GF-D8 (cell line): Measurements from ENCODE around the gene PSG4.
"Not testable (repeated sequence)": the region's sequence is repeated elsewhere in the genome, so short reads cannot be mapped to it uniquely, and the experiment has no call there.

Experiments used
- DNase-seq: peaks from one replicate; lab custom pipeline; 2025; lab: John Stamatoyannopoulos, UW

PSG4 gene

GRCh38 chr19:43205471-43206105 is at the start of gene PSG4:
Gene PSG4, minus strand, starts transcription at chr19:43205638. Its CDS starts 102 bp downstream, at chr19:43205536.
- not testable (repeated sequence) for DNase-seq

- not testable (repeated sequence) for DNase-seq
Measured at GRCh38 chr19:43251428-43251827, 46.0 kb upstream of the PSG4 start.

- not testable (repeated sequence) for DNase-seq
Measured at GRCh38 chr19:43250296-43250695, 44.9 kb upstream of the PSG4 start.

- DNase-seq: not testable (repeated sequence)
Measured at GRCh38 chr19:43248635-43249002, 43.2 kb upstream of the PSG4 start.

GRCh38 chr19:43247243-43247880 is 41.9 kb upstream of the PSG4 start:
- not testable (repeated sequence) for DNase-seq

GRCh38 chr19:43245848-43246247 is 40.4 kb upstream of the PSG4 start:
- DNase-seq: not testable (repeated sequence)

GRCh38 chr19:43242211-43242610 is 36.8 kb upstream of the PSG4 start:
- DNase-seq: not testable (repeated sequence)

- not testable (repeated sequence) for DNase-seq
Measured at GRCh38 chr19:43238213-43238612, 32.8 kb upstream of the PSG4 start.

GRCh38 chr19:43235686-43236085 is 30.2 kb upstream of the PSG4 start:
- DNase-seq: not testable (repeated sequence)

- no peak for DNase-seq
Measured at GRCh38 chr19:43229315-43229714, 23.9 kb upstream of the PSG4 start.

- not testable (repeated sequence) for DNase-seq
Measured at GRCh38 chr19:43228730-43229129, 23.3 kb upstream of the PSG4 start.

GRCh38 chr19:43226986-43227385 is 21.5 kb upstream of the PSG4 start:
- not testable (repeated sequence) for DNase-seq

- DNase-seq: no peak
Measured at GRCh38 chr19:43224855-43225253, 19.4 kb upstream of the PSG4 start.

GRCh38 chr19:43224201-43224854 is 18.9 kb upstream of the PSG4 start:
- DNase-seq: not testable (repeated sequence)

GRCh38 chr19:43221891-43222290 is 16.5 kb upstream of the PSG4 start:
- DNase-seq: not testable (repeated sequence)

GRCh38 chr19:43219136-43219535 is 13.7 kb upstream of the PSG4 start:
- not testable (repeated sequence) for DNase-seq

- DNase-seq: not testable (repeated sequence)
Measured at GRCh38 chr19:43215881-43216280, 10.4 kb upstream of the PSG4 start.

- no peak for DNase-seq
Measured at GRCh38 chr19:43207991-43208390, 2.6 kb upstream of the PSG4 start.

- not testable (repeated sequence) for DNase-seq
Measured at GRCh38 chr19:43207174-43207573, 1.7 kb upstream of the PSG4 start.

GRCh38 chr19:43203611-43204010 is 1.8 kb downstream of the PSG4 start:
- not testable (repeated sequence) for DNase-seq

- DNase-seq: not testable (repeated sequence)
Measured at GRCh38 chr19:43201891-43202290, 3.5 kb downstream of the PSG4 start.

- not testable (repeated sequence) for DNase-seq
Measured at GRCh38 chr19:43201337-43201801, 4.1 kb downstream of the PSG4 start.
